SK-N-SH treated with all-trans-retinoic acid at 6 μM for 48 hours (cell line): ENCODE data around the gene TTC28.

Source experiments
- ATAC-seq: fragments of 200-7000 bp; cut with Tn5 transposase; 3 replicates; pipeline ENCODE4 v1.9.1; 2020; ENCODE audit warnings: mild to moderate bottlenecking, moderate library complexity
- ARNTL ChIP-seq: fragments of 450-650 bp; formaldehyde crosslinking; IDR thresholded peaks from 2 replicates; pipeline ENCODE4 v1.5.0; 2020; ENCODE audit warnings: low read depth, mild to moderate bottlenecking, moderate library complexity, borderline replicate concordance
- BACH2 ChIP-seq: fragments of 250-450 bp; sonication (Bioruptor Pico); IDR thresholded peaks from 2 replicates; pipeline ENCODE4 v1.9.0; 2021; ENCODE audit warnings: mild to moderate bottlenecking, borderline replicate concordance
- CSDC2 ChIP-seq: fragments of 250-450 bp; sonication (Bioruptor Pico); IDR thresholded peaks from 2 replicates; pipeline ENCODE4 v1.5.0; 2020; ENCODE audit warnings: mild to moderate bottlenecking, moderate library complexity
- CSRNP3 ChIP-seq: fragments of 250-450 bp; sonication (Bioruptor Pico); IDR thresholded peaks from 2 replicates; pipeline ENCODE4 v1.5.1; 2021; ENCODE audit warnings: mild to moderate bottlenecking, moderate library complexity
- ESRRG ChIP-seq: fragments of 250-450 bp; sonication (Bioruptor Pico); IDR thresholded peaks from 2 replicates; pipeline ENCODE4 v1.6.1; 2021; ENCODE audit warnings: mild to moderate bottlenecking
- GLIS3 ChIP-seq: fragments of 250-450 bp; sonication (Bioruptor Pico); IDR thresholded peaks from 2 replicates; pipeline ENCODE4 v1.5.0; 2020; ENCODE audit warnings: mild to moderate bottlenecking, moderate library complexity
- ISL1 ChIP-seq: fragments of 250-450 bp; sonication (Bioruptor Pico); IDR thresholded peaks from 2 replicates; pipeline ENCODE4 v2.1.2; 2022; ENCODE audit warnings: mild to moderate bottlenecking, moderate library complexity
- OSR1 ChIP-seq: fragments of 250-450 bp; sonication (Bioruptor Pico); IDR thresholded peaks from 2 replicates; pipeline ENCODE4 v1.8.0; 2022; ENCODE audit warnings: moderate library complexity, mild to moderate bottlenecking, inconsistent platforms
- PPARA ChIP-seq: fragments of 250-450 bp; sonication (Bioruptor Pico); IDR thresholded peaks from 2 replicates; pipeline ENCODE4 v1.5.0; 2020; ENCODE audit warnings: mild to moderate bottlenecking, borderline replicate concordance
- RARB ChIP-seq: fragments of 250-450 bp; sonication (Bioruptor Pico); IDR thresholded peaks from 2 replicates; pipeline ENCODE4 v1.8.0; 2021; ENCODE audit warnings: mild to moderate bottlenecking, moderate library complexity
- SNAI2 ChIP-seq: fragments of 250-450 bp; sonication (Bioruptor Pico); IDR thresholded peaks from 2 replicates; pipeline ENCODE4 v1.5.0; 2020; ENCODE audit warnings: mild to moderate bottlenecking, moderate library complexity
- TCF4 ChIP-seq: fragments of 250-450 bp; sonication (Bioruptor Pico); IDR thresholded peaks from 2 replicates; pipeline ENCODE4 v1.8.0; 2021; ENCODE audit warnings: mild to moderate bottlenecking, moderate library complexity, borderline replicate concordance
- TOX ChIP-seq: fragments of 250-450 bp; sonication (Bioruptor Pico); IDR thresholded peaks from 2 replicates; pipeline ENCODE4 v1.8.0; 2021; ENCODE audit warnings: mild to moderate bottlenecking, moderate library complexity, borderline replicate concordance
- ZC3H10 ChIP-seq: fragments of 250-450 bp; sonication (Bioruptor Pico); IDR thresholded peaks from 2 replicates; pipeline ENCODE4 v1.5.1; 2021; ENCODE audit warnings: mild to moderate bottlenecking, moderate library complexity
- ZFP3 ChIP-seq: fragments of 250-450 bp; sonication (Bioruptor Pico); IDR thresholded peaks from 2 replicates; pipeline ENCODE4 v1.5.0; 2020; ENCODE audit warnings: mild to moderate bottlenecking, moderate library complexity
- ZFP30 ChIP-seq: fragments of 450-650 bp; formaldehyde crosslinking; IDR thresholded peaks from 2 replicates; pipeline ENCODE4 v1.5.0; 2022; ENCODE audit warnings: mild to moderate bottlenecking, moderate library complexity
- ZNF565 ChIP-seq: fragments of 450-650 bp; formaldehyde crosslinking; conservative IDR thresholded peaks from 2 replicates; pipeline ENCODE4 v1.5.0; 2020; ENCODE audit warnings: low read depth, mild to moderate bottlenecking, moderate library complexity
- ZNF70 ChIP-seq: fragments of 450-650 bp; formaldehyde crosslinking; IDR thresholded peaks from 2 replicates; pipeline ENCODE4 v1.5.0; 2020; ENCODE audit warnings: mild to moderate bottlenecking, moderate library complexity
- ZNF8 ChIP-seq: fragments of 450-650 bp; formaldehyde crosslinking; IDR thresholded peaks from 2 replicates; pipeline ENCODE4 v1.5.0; 2020; ENCODE audit warnings: mild to moderate bottlenecking, moderate library complexity
- TF ChIP-seq, protein P1 (sequence below): fragments of 250-450 bp; sonication (Bioruptor Pico); IDR thresholded peaks from 2 replicates; pipeline ENCODE4 v1.5.1; 2020; ENCODE audit warnings: low read depth, mild to moderate bottlenecking, moderate library complexity
- TF ChIP-seq, protein P2 (sequence below): fragments of 250-450 bp; sonication (Bioruptor Pico); IDR thresholded peaks from 2 replicates; pipeline ENCODE4 v1.8.0; 2020; ENCODE audit warnings: mild to moderate bottlenecking, moderate library complexity, borderline replicate concordance
- TF ChIP-seq, protein P3 (sequence below): fragments of 250-450 bp; sonication (Bioruptor Pico); IDR thresholded peaks from 2 replicates; pipeline ENCODE4 v1.8.0; 2021; ENCODE audit warnings: low read depth, mild to moderate bottlenecking, moderate library complexity, borderline replicate concordance

Gene TTC28

GRCh38 chr22:27989758-27990450 is 689.7 kb downstream of the TTC28 start:
- no peak for TF ChIP-seq BACH2
- TF ChIP-seq ISL1 (CRISPR knock-in tag), result no peak
- TF ChIP-seq ZNF565 (CRISPR knock-in tag), result no peak
- TF ChIP-seq PPARA (CRISPR knock-in tag), result no peak
- no peak for TF ChIP-seq ZNF8 (CRISPR knock-in tag)
- no peak for TF ChIP-seq ZNF70 (CRISPR knock-in tag)
- no peak for ATAC-seq

GRCh38 chr22:27988704-27989103 is 690.9 kb downstream of the TTC28 start:
- TF ChIP-seq ARNTL (CRISPR knock-in tag) (no peak), ZFP3 (CRISPR knock-in tag) (no peak), BACH2 (no peak), CSDC2 (no peak), ZNF70 (CRISPR knock-in tag) (no peak), ISL1 (CRISPR knock-in tag) (no peak), ZNF565 (CRISPR knock-in tag) (no peak), PPARA (CRISPR knock-in tag) (no peak), CSRNP3 (CRISPR knock-in tag) (no peak), TOX (CRISPR knock-in tag) (no peak), ESRRG (CRISPR knock-in tag) (no peak), ZNF8 (CRISPR knock-in tag) (no peak), SNAI2 (CRISPR knock-in tag) (no peak), TCF4 (CRISPR knock-in tag) (no peak)
- TF ChIP-seq, protein P1, sequence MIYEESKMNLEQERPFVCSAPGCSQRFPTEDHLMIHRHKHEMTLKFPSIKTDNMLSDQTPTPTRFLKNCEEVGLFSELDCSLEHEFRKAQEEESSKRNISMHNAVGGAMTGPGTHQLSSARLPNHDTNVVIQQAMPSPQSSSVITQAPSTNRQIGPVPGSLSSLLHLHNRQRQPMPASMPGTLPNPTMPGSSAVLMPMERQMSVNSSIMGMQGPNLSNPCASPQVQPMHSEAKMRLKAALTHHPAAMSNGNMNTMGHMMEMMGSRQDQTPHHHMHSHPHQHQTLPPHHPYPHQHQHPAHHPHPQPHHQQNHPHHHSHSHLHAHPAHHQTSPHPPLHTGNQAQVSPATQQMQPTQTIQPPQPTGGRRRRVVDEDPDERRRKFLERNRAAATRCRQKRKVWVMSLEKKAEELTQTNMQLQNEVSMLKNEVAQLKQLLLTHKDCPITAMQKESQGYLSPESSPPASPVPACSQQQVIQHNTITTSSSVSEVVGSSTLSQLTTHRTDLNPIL (CRISPR knock-in tag), result no peak
- TF ChIP-seq, protein P2, sequence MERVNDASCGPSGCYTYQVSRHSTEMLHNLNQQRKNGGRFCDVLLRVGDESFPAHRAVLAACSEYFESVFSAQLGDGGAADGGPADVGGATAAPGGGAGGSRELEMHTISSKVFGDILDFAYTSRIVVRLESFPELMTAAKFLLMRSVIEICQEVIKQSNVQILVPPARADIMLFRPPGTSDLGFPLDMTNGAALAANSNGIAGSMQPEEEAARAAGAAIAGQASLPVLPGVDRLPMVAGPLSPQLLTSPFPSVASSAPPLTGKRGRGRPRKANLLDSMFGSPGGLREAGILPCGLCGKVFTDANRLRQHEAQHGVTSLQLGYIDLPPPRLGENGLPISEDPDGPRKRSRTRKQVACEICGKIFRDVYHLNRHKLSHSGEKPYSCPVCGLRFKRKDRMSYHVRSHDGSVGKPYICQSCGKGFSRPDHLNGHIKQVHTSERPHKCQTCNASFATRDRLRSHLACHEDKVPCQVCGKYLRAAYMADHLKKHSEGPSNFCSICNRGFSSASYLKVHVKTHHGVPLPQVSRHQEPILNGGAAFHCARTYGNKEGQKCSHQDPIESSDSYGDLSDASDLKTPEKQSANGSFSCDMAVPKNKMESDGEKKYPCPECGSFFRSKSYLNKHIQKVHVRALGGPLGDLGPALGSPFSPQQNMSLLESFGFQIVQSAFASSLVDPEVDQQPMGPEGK (CRISPR knock-in tag), result no peak
- TF ChIP-seq, protein P3, sequence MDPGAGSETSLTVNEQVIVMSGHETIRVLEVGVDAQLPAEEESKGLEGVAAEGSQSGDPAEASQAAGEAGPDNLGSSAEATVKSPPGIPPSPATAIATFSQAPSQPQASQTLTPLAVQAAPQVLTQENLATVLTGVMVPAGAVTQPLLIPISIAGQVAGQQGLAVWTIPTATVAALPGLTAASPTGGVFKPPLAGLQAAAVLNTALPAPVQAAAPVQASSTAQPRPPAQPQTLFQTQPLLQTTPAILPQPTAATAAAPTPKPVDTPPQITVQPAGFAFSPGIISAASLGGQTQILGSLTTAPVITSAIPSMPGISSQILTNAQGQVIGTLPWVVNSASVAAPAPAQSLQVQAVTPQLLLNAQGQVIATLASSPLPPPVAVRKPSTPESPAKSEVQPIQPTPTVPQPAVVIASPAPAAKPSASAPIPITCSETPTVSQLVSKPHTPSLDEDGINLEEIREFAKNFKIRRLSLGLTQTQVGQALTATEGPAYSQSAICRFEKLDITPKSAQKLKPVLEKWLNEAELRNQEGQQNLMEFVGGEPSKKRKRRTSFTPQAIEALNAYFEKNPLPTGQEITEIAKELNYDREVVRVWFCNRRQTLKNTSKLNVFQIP, result no peak
- ATAC-seq, result no peak

DNA sequence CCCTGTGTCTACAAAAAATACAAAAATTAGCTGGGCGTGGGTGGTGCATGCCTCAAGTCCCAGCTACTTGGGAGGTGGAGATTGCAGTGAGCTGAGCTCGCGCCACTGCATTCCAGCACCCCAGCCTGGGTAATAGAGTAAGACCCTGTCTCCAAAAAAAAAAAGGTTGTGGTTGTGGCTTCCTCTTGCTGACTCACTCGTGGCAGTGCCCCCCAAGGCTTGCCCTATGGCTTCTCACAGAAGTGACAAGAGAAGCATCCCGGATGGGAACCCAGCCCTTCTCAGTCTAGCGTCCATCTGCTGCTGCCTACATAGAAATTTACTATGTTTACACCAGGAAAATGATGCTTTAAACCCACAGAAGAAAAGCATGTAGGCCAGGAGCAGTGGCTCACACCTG is 692.1 kb downstream of the TTC28 start:
- ATAC-seq, result no peak; the same call in 2 of the 3 replicates
- TF ChIP-seq PPARA (CRISPR knock-in tag), result no peak
- TF ChIP-seq ZNF565 (CRISPR knock-in tag), result no peak
- TF ChIP-seq, protein P1 (CRISPR knock-in tag), result no peak
- no peak for TF ChIP-seq ZNF70 (CRISPR knock-in tag)
- TF ChIP-seq ZFP3 (CRISPR knock-in tag), result no peak
- TF ChIP-seq RARB (CRISPR knock-in tag), result no peak
- TF ChIP-seq ZNF8 (CRISPR knock-in tag), result no peak
- no peak for TF ChIP-seq ZFP30 (CRISPR knock-in tag)
- TF ChIP-seq ZC3H10, result no peak
- TF ChIP-seq CSDC2, result no peak
- no peak for TF ChIP-seq GLIS3 (CRISPR knock-in tag)
- TF ChIP-seq ARNTL (CRISPR knock-in tag), result no peak
- TF ChIP-seq, protein P2 (CRISPR knock-in tag), result no peak
- no peak for TF ChIP-seq OSR1 (CRISPR knock-in tag)
- no peak for TF ChIP-seq TOX (CRISPR knock-in tag)
- TF ChIP-seq, all 23 proteins: peak for 0
